ENCODE data around the gene GPBP1.
A peak's percentile ranks its signal among the peaks of the same experiment; 100 is the strongest.

Gene GPBP1, protein sequence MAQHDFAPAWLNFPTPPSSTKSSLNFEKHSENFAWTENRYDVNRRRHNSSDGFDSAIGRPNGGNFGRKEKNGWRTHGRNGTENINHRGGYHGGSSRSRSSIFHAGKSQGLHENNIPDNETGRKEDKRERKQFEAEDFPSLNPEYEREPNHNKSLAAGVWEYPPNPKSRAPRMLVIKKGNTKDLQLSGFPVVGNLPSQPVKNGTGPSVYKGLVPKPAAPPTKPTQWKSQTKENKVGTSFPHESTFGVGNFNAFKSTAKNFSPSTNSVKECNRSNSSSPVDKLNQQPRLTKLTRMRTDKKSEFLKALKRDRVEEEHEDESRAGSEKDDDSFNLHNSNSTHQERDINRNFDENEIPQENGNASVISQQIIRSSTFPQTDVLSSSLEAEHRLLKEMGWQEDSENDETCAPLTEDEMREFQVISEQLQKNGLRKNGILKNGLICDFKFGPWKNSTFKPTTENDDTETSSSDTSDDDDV

DNA sequence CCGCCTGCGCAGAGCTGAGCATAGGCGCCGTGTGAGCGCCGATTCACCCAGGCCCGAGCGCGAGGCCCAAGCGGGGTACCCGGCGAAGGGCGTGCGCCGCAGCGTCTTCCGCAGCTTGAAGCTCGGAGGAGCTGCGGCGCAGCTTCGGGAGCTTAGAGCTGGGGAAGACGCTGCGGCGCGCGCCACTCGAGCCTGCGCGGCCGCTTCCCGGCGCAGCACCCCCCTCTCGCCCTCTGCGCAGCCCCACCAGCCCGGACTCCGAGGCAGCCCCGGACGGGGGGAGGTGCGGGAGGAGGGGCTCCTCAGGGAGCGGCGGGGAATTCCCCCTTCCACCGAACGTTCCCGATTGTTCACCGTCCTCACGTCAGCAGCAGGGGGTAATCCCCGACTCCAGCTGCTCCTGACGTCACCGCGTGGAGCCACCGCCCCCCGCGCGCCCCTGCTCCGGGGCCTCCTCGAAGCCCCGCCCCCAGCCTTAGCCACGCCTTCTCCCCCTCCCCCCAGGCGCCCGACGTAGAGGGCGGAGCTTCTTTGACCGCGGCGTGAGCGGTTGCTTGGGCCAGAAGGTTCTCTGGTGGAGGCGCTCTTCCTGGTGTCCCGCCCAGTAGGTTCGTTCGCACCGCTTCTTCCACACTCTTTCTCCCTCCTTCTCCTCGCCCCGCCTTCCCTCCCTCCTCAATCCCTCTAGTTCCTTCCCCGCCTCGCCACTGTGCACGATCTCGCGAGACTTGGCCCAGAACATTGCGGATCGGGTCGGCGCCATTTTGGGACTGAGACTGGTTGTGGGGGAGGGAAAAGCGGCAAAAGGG, at the start of gene GPBP1:
GPBP1 (plus strand) TSS at position 741 of the 809 bp plus-strand sequence. CDS start 40,072 bp downstream, outside the sequence.
- H3K4me2 ChIP-seq (ENCODE audit: low read length): peak within 1 kb of the TSS; percentile 82
- peak within 1 kb of the TSS; percentile 96 for H3K9ac ChIP-seq
- TF ChIP-seq, protein P1, sequence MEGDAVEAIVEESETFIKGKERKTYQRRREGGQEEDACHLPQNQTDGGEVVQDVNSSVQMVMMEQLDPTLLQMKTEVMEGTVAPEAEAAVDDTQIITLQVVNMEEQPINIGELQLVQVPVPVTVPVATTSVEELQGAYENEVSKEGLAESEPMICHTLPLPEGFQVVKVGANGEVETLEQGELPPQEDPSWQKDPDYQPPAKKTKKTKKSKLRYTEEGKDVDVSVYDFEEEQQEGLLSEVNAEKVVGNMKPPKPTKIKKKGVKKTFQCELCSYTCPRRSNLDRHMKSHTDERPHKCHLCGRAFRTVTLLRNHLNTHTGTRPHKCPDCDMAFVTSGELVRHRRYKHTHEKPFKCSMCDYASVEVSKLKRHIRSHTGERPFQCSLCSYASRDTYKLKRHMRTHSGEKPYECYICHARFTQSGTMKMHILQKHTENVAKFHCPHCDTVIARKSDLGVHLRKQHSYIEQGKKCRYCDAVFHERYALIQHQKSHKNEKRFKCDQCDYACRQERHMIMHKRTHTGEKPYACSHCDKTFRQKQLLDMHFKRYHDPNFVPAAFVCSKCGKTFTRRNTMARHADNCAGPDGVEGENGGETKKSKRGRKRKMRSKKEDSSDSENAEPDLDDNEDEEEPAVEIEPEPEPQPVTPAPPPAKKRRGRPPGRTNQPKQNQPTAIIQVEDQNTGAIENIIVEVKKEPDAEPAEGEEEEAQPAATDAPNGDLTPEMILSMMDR (IDR thresholded peaks at IDR 0.05): peak; percentile 7
- peak within 1 kb of the TSS; percentile 99 for H3K27ac ChIP-seq
- peak within 1 kb of the TSS; percentile 99 for H3K4me3 ChIP-seq (ENCODE audit: low read depth, low read length)
- H3K79me2 ChIP-seq: peaks cover 24% of the 10 kb centered on the region
- H3K36me3 ChIP-seq (ENCODE audit: control insufficient read depth, insufficient read depth, low read length): no peaks in the 10 kb centered on the region
- no peaks in the 10 kb centered on the region for H3K9me3 ChIP-seq (ENCODE audit: control insufficient read depth, low read length)
- H3K27me3 ChIP-seq (ENCODE audit: control insufficient read depth, insufficient read depth, low read length): no peaks in the 10 kb centered on the region
- H3K4me1 ChIP-seq: peaks cover 7% of the 10 kb centered on the region
- H2AFZ ChIP-seq: peak within 1 kb of the TSS; percentile 98

DNA sequence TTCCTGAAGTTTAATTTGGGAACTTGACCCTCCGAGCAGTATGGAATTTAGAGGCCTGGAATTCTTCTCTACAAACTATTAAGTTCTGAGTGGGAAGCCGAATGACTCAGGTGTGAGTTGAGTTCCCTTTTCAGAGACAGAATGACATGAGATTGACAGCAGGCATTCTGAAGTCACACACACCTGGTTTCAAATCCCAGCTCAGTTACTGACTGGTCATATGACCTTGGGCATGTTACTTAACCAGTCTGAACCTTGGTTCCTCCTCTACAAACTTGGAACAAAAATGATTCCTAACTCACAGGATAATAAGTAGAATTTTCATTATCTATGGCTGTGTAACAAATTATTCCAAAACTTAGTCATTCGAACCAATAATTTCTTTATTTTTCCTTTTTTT, 45.5 kb upstream of the GPBP1 start:
- Histone ChIP-seq H3K79me2 (no peaks in the 10 kb centered on the region), H3K4me1 (no peaks in the 10 kb centered on the region), H3K27ac (no peak overlapping the region), H2AFZ (no peak overlapping the region), H3K9ac (no peak overlapping the region), H3K4me2 (ENCODE audit: low read length) (no peak overlapping the region), H3K9me3 (ENCODE audit: control insufficient read depth, low read length) (no peaks in the 10 kb centered on the region), H3K27me3 (ENCODE audit: control insufficient read depth, insufficient read depth, low read length) (no peaks in the 10 kb centered on the region), H3K4me3 (ENCODE audit: low read depth, low read length) (no peak overlapping the region), H3K36me3 (ENCODE audit: control insufficient read depth, insufficient read depth, low read length) (no peaks in the 10 kb centered on the region)
- TF ChIP-seq, protein P1 (IDR thresholded peaks at IDR 0.05): no peak

DNA sequence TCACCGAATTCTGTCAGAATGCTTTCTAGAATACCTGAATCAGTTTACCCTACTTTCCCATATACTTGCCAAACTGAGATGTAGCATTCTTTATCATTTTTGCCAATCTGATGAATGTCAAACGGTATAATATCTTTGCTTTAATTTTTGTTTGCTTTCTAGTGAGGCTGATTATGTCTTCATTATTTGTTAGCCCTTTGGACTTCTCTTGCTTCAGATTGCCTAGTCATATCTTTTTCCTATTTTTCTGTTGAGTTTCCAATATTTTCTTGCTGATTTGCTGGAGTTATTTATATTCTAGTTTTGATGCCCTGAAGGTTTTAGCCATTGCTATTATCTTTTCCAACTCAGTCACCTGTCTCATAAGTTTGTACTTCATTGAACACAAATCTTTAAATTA, 40.3 kb upstream of the GPBP1 start:
- Histone ChIP-seq H3K4me1 (no peaks in the 10 kb centered on the region), H3K4me3 (ENCODE audit: low read depth, low read length) (no peak overlapping the region), H3K4me2 (ENCODE audit: low read length) (no peak overlapping the region), H3K79me2 (no peaks in the 10 kb centered on the region), H3K27ac (no peak overlapping the region), H2AFZ (no peak overlapping the region), H3K9me3 (ENCODE audit: control insufficient read depth, low read length) (no peaks in the 10 kb centered on the region), H3K36me3 (ENCODE audit: control insufficient read depth, insufficient read depth, low read length) (no peaks in the 10 kb centered on the region), H3K27me3 (ENCODE audit: control insufficient read depth, insufficient read depth, low read length) (no peaks in the 10 kb centered on the region), H3K9ac (no peak overlapping the region)
- TF ChIP-seq, protein P1 (IDR thresholded peaks at IDR 0.05): no peak

DNA sequence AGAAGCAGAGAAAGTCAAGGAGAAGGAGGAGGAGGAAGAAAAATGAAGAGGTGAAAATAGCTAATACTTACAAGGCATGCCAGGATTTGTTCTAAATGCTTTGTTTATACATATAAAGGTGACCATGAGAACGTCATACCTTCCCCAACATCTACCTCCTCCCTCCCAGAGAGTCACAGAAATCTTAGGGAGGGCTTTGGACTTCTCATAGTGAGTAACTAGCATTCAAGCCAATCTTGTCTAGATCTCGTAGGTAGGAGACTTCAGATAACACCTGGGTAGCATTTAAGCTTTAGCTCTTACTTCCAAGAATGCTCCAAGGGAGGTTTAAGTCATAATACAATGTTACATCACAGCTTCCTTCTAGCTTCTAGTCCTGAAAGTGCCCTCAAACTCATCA, 36.5 kb upstream of the GPBP1 start:
- Histone ChIP-seq H3K9me3 (ENCODE audit: control insufficient read depth, low read length) (no peaks in the 10 kb centered on the region), H3K79me2 (no peaks in the 10 kb centered on the region), H3K4me3 (ENCODE audit: low read depth, low read length) (no peak overlapping the region), H3K36me3 (ENCODE audit: control insufficient read depth, insufficient read depth, low read length) (no peaks in the 10 kb centered on the region), H3K4me2 (ENCODE audit: low read length) (no peak overlapping the region), H3K9ac (no peak overlapping the region), H3K4me1 (no peaks in the 10 kb centered on the region), H3K27ac (no peak overlapping the region), H3K27me3 (ENCODE audit: control insufficient read depth, insufficient read depth, low read length) (no peaks in the 10 kb centered on the region), H2AFZ (no peak overlapping the region)
- TF ChIP-seq, protein P1 (IDR thresholded peaks at IDR 0.05): no peak

Data from parathyroid adenoma (tissue), 2 donors.